OCI-LY3 (cell line): ENCODE measurements around the gene PGAM2.
A peak's percentile ranks its signal among the peaks of the same experiment; 100 is the strongest.

Experiments
- H2AFZ ChIP-seq: fragments of 200-600, 300-600 bp; shearing (Covaris generic); 2 replicates; pipeline ENCODE4 v1.6.0; 2014; ENCODE audit warnings: antibody characterized with exemption, low read depth, low read length
- H3K27ac ChIP-seq: fragments of 200-600, 300-600 bp; sonication (generic); 2 replicates; pipeline ENCODE4 v1.5.1; 2014; ENCODE audit warnings: mild to moderate bottlenecking, low read length, moderate library complexity, mixed read lengths
- H3K27me3 ChIP-seq: fragments of 200-600, 300-600 bp; sonication (generic); 2 replicates; pipeline ENCODE4 v1.6.1; 2014; ENCODE audit warnings: low read depth, low read length, mixed read lengths
- H3K36me3 ChIP-seq: fragments of 200-600, 300-600 bp; sonication (generic); replicated peaks from 2 replicates; pipeline ENCODE3; 2014; ENCODE audit warnings: low read depth, low read length, mixed read lengths
- H3K4me1 ChIP-seq: fragments of 300-600, 200-600 bp; sonication (generic); 2 replicates; pipeline ENCODE4 v1.6.1; 2014; ENCODE audit warnings: low read length, mixed read lengths
- H3K4me2 ChIP-seq: fragments of 200-600, 300-600 bp; sonication (generic); 2 replicates; pipeline ENCODE4 v1.6.1; 2014; ENCODE audit warnings: low read length, mixed read lengths
- H3K4me3 ChIP-seq: fragments of 300-600, 200-600 bp; sonication (generic); 2 replicates; pipeline ENCODE4 v1.5.1; 2014; ENCODE audit warnings: antibody characterized with exemption, mild to moderate bottlenecking, low read length, moderate library complexity
- H3K79me2 ChIP-seq: fragments of 300-600, 200-600 bp; shearing (Covaris generic); 2 replicates; pipeline ENCODE4 v1.6.1; 2014; ENCODE audit warnings: mild to moderate bottlenecking, low read length, mixed read lengths
- H3K9ac ChIP-seq: fragments of 300-600, 200-600 bp; shearing (Covaris generic); 2 replicates; pipeline ENCODE4 v1.6.0; 2014; ENCODE audit warnings: mild to moderate bottlenecking, low read length, moderate library complexity
- H3K9me3 ChIP-seq: fragments of 200-600, 300-600 bp; shearing (Covaris generic); 2 replicates; pipeline ENCODE4 v1.6.1; 2014; ENCODE audit warnings: low read length, mixed read lengths; ENCODE audit not compliant: insufficient read depth
- H4K20me1 ChIP-seq: fragments of 200-600, 300-600 bp; sonication (generic); 2 replicates; pipeline ENCODE4 v1.6.1; 2016; ENCODE audit warnings: low read length, mixed read lengths; ENCODE audit not compliant: insufficient read depth
- EZH2phosphoT487 ChIP-seq: fragments of 200-600 bp; shearing (Covaris generic); IDR thresholded peaks from 2 replicates; pipeline ENCODE4 v1.6.1; 2018; ENCODE audit warnings: antibody characterized with exemption, mixed run types, low read depth
- TF ChIP-seq, protein P1 (sequence below): fragments of 200-600, 300-600 bp; sonication (generic); IDR thresholded peaks from 2 replicates; pipeline ENCODE4 v1.5.1; 2014; ENCODE audit warnings: antibody characterized with exemption, low read length, low read depth

The PGAM2 gene

DNA sequence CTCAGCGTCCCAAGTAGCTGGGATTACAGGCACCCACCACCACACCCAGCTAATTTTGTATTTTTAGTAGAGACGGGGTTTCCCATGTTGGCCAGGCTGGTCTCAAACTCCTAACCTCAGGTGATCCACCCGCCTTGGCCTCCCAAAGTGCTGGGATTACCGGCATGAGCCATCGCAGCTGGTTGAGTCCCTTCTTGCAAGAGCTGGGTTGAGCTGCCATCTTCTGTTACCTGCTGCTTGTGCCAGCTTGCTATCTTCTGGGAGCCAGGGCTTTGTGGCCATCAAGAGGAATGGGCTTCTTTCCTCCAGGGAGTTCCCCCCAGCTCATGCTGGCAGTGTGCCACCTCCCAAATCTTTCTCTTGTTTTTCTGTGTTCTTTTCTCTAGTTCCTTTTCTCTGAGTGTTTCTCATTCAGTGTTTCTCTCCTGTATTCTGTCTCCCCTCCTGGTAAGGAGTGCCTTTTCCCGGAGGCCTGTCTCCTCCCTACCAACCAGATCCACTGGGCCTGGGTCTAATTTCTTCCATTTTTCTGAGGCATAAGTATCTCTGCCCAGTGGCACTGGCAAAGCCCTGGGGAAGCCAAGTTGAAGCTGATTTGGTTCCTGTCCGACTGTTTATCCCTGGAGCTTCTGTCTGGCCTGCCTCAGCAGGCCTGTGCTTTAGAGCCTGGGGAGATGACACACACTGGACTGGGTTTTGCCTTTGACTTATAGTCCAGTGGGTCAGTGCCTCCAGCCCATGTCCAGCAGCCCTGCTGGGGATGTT, 17.2 kb downstream of the PGAM2 start:
- no peak overlapping the region for H3K9ac ChIP-seq
- no peak overlapping the region for H3K4me3 ChIP-seq
- peaks cover 58% of the 10 kb centered on the region for H3K79me2 ChIP-seq
- H3K36me3 ChIP-seq = peaks cover 44% of the 10 kb centered on the region
- H2AFZ ChIP-seq = no peak overlapping the region
- H3K4me1 ChIP-seq = peaks cover 28% of the 10 kb centered on the region
- no peak overlapping the region for H3K27ac ChIP-seq
- H3K27me3 ChIP-seq = no peaks in the 10 kb centered on the region
- H3K4me2 ChIP-seq = no peak overlapping the region
- no peak for TF ChIP-seq EZH2phosphoT487
- TF ChIP-seq, protein P1, sequence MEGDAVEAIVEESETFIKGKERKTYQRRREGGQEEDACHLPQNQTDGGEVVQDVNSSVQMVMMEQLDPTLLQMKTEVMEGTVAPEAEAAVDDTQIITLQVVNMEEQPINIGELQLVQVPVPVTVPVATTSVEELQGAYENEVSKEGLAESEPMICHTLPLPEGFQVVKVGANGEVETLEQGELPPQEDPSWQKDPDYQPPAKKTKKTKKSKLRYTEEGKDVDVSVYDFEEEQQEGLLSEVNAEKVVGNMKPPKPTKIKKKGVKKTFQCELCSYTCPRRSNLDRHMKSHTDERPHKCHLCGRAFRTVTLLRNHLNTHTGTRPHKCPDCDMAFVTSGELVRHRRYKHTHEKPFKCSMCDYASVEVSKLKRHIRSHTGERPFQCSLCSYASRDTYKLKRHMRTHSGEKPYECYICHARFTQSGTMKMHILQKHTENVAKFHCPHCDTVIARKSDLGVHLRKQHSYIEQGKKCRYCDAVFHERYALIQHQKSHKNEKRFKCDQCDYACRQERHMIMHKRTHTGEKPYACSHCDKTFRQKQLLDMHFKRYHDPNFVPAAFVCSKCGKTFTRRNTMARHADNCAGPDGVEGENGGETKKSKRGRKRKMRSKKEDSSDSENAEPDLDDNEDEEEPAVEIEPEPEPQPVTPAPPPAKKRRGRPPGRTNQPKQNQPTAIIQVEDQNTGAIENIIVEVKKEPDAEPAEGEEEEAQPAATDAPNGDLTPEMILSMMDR = no peak
- H4K20me1 ChIP-seq = peaks cover 42% of the 10 kb centered on the region
- no peaks in the 10 kb centered on the region for H3K9me3 ChIP-seq

DNA sequence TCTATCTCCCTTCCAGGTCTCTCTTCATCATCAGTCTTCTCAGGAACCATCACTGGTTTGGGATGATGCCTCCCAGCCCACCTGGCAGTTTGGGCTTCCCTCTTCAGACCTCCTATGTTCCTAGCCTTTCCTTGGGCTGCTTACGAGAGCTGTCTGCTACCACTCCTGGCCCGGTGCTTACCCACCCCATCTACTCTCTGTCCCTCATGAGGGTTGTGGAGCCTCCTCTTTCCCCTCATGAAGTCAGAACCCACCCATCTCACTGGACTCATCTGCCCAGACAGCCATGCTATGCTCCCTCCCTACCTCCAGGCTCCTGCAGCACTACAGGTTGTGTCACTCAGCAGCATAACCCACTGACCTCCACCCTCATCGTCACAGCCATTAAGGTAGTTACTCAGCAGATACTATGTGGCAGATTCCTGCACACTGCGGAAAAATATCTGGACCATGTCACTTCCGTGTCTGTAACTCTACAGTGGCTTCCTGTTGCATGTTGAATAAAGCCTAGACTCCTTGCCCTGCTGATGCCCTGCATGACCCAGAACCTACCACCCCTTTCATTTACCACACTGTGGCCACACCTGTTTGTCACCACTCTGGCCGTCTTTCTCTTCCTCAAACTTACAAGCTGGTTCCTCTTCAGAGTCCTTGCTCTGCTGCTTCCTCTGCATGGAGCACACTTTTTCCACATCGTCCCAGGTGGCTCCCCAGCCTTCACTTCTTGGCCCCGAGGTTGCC, 18.9 kb downstream of the PGAM2 start:
- Histone ChIP-seq H3K4me2 (peak overlapping the region; percentile 98), H2AFZ (no peak overlapping the region), H3K36me3 (peaks cover 32% of the 10 kb centered on the region), H3K27me3 (no peaks in the 10 kb centered on the region), H3K4me1 (peaks cover 28% of the 10 kb centered on the region), H3K4me3 (peak overlapping the region; percentile 94), H3K9ac (peak overlapping the region; percentile 92), H4K20me1 (peaks cover 42% of the 10 kb centered on the region), H3K9me3 (no peaks in the 10 kb centered on the region), H3K79me2 (peaks cover 55% of the 10 kb centered on the region), H3K27ac (peak overlapping the region; percentile 74)
- no peak for TF ChIP-seq EZH2phosphoT487
- TF ChIP-seq, protein P1 = no peak

DNA sequence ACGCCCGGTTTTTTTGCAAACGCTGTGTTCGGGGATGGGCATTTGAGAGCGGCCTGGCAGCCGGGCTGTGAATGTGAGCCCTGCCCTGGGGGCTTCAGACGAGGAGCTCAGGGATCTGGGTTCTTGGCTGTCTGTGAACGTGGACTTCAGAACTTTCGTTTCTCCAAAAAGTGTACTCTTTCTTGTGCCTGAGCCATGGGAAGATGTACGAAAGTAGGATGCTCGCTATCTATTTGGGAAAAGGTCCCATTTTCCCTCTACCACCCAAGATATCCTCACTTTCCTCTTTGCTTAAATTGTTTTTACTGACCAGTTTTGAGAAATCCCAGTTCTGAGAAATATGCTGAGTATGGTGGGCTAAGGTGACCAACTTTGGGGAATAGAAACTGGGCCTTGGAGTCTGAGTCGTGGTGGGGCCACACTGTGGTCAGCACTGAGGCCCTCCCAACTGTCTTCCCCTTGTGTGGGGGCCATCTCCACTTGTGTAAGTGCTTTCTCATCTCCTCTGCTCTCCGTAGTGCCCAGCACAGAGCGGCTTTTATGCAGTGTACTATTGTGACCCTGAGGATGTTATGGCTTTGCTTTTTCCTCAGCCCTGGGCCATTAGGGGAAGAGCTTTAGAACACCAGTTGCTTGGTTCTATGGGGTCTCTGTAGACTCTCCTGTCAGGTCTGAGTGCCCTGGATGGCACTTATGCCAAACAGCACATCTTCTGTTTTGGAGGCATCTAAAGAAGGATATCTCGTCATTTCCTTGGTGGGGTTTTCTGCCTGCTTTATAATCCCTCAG, 19.9 kb downstream of the PGAM2 start:
- H3K79me2 ChIP-seq = peaks cover 55% of the 10 kb centered on the region
- peak overlapping the region; percentile 74 for H3K27ac ChIP-seq
- H3K4me2 ChIP-seq = peak overlapping the region; percentile 98
- peak overlapping the region; percentile 94 for H3K4me3 ChIP-seq
- TF ChIP-seq, protein P1 = no peak
- no peak for TF ChIP-seq EZH2phosphoT487
- peaks cover 40% of the 10 kb centered on the region for H4K20me1 ChIP-seq
- peaks cover 28% of the 10 kb centered on the region for H3K4me1 ChIP-seq
- peaks cover 23% of the 10 kb centered on the region for H3K36me3 ChIP-seq
- peak overlapping the region; percentile 92 for H3K9ac ChIP-seq
- H3K9me3 ChIP-seq = no peaks in the 10 kb centered on the region
- no peak overlapping the region for H2AFZ ChIP-seq
- no peaks in the 10 kb centered on the region for H3K27me3 ChIP-seq
